Activated CD4-positive, alpha-beta T cell treated with anti-CD3 and anti-CD28 coated beads for 36 hours (primary cell): ENCODE data around the gene THADA. TPM values are rescaled to one million over a fixed set of nuclear protein-coding genes. Genes with fewer than 3 reads are reported as not detected.
"Not testable (repeated sequence)": the region's sequence is repeated elsewhere in the genome, so short reads cannot be mapped to it uniquely, and the experiment has no call there.

Experiments
- ATAC-seq: fragments of 200-7000 bp; cut with Tn5 transposase; one replicate; pipeline ENCODE4 v1.10.0; 2021; ENCODE audit warnings: mild to moderate bottlenecking, moderate library complexity
- CTCF ChIA-PET: fragments of 350-600 bp; sonication (Branson Sonifier 250); formaldehyde crosslinking; loops from one replicate; lab custom pipeline; 2021; ENCODE audit warnings: antibody characterized with exemption; lab: Charles Lee
- POLR2A ChIA-PET: fragments of 350-600 bp; sonication (Branson Sonifier 250); formaldehyde crosslinking; loops from one replicate; lab custom pipeline; 2021; ENCODE audit warnings: antibody characterized with exemption, inconsistent platforms; lab: Charles Lee
- DNase-seq: peaks from one replicate; pipeline ENCODE4 v3.0.0-alpha.2; 2020
- H3K27ac Mint-ChIP-seq: one replicate; pipeline ENCODE4 v1.8.0; 2021; ENCODE audit warnings: mixed read lengths
- H3K27me3 Mint-ChIP-seq: one replicate; pipeline ENCODE4 v1.8.0; 2021; ENCODE audit warnings: mixed read lengths
- H3K36me3 Mint-ChIP-seq: one replicate; pipeline ENCODE4 v1.8.0; 2021; ENCODE audit warnings: low read depth, mixed read lengths
- H3K4me1 Mint-ChIP-seq: one replicate; pipeline ENCODE4 v1.8.0; 2021; ENCODE audit warnings: mixed read lengths
- H3K4me3 Mint-ChIP-seq: one replicate; pipeline ENCODE4 v1.8.0; 2021; ENCODE audit warnings: mild to moderate bottlenecking, moderate library complexity, mixed read lengths
- H3K9me3 Mint-ChIP-seq: one replicate; pipeline ENCODE4 v1.8.0; 2021; ENCODE audit warnings: low read depth, mixed read lengths
- intact Hi-C, 2 experiments: fragments of 100-400 bp; cut with DNase I in 1 of 2; cut with micrococcal nuclease in 1 of 2; formaldehyde crosslinking; loops; one replicate each; pipeline versions ENCODE4 v1.14.2 to v1.15.1; 2022 to 2024; cut with DNase I, micrococcal nuclease
- total RNA-seq, 2 experiments: library from RNA; stranded (reverse); gene quantifications; one replicate each; pipeline ENCODE4 v1.2.3, GENCODE V29; 2021

THADA gene
- total RNA-seq, 2 experiments from 2014 or later: 32.5 to 36.6 TPM

GRCh38 chr2:43386679-43387078 is 209.2 kb downstream of the THADA start:
- ChIA-PET CTCF (interaction anchor here (0.6 to 1.2 kb wide), 3 partner anchors 15 to 567 kb away, joined by 3 to 5 read pairs (median 4); no protein-coding TSS in a partner anchor), POLR2A (interaction anchor here (1.0 kb wide), 2 partner anchors 15 to 40 kb away, joined by 3 to 4 read pairs; no protein-coding TSS in a partner anchor)
- ATAC-seq: not testable (repeated sequence)

GRCh38 chr2:43384143-43384542 is 211.7 kb downstream of the THADA start:
- Mint-ChIP-seq H3K4me3 (no peak overlapping the region), H3K27ac (no peak overlapping the region), H3K4me1 (peaks cover 26% of the 10 kb centered on the region), H3K27me3 (no peaks in the 10 kb centered on the region), H3K36me3 (peaks cover 23% of the 10 kb centered on the region), H3K9me3 (no peaks in the 10 kb centered on the region)
- ATAC-seq (no peak), DNase-seq (no peak)
- POLR2A ChIA-PET: interaction anchor here (1.0 kb wide), 1 partner anchor 244 kb away, joined by 4 read pairs; no protein-coding TSS in a partner anchor
- CTCF ChIA-PET: interaction anchor here (0.7 kb wide), 1 partner anchor 262 kb away, joined by 3 read pairs; no protein-coding TSS in a partner anchor
- intact Hi-C loops: no loop called here

More at GRCh38 chr2:43386679-43387078, 209.2 kb downstream of the THADA start:
- H3K27me3 Mint-ChIP-seq, H3K4me3 Mint-ChIP-seq, H3K36me3 Mint-ChIP-seq, DNase-seq, H3K9me3 Mint-ChIP-seq, H3K27ac Mint-ChIP-seq: not testable (repeated sequence)
- intact Hi-C loops: loop anchor here (1.0 to 5.0 kb wide), 2 partner anchors 40 to 96 kb away; no protein-coding TSS in a partner anchor
- peaks cover 19% of the 10 kb centered on the region for H3K4me1 Mint-ChIP-seq

- intact Hi-C loops: no loop called here
- no peak for DNase-seq
- CTCF ChIA-PET: interaction anchor here (0.7 kb wide), 1 partner anchor 261 kb away, joined by 3 read pairs; no protein-coding TSS in a partner anchor
- H3K27ac Mint-ChIP-seq: no peak overlapping the region
- H3K4me3 Mint-ChIP-seq: no peak overlapping the region
- ATAC-seq: no peak
- POLR2A ChIA-PET: interaction anchor here (1.0 kb wide), 1 partner anchor 244 kb away, joined by 4 read pairs; no protein-coding TSS in a partner anchor
- peaks cover 29% of the 10 kb centered on the region for H3K4me1 Mint-ChIP-seq
- H3K27me3 Mint-ChIP-seq: no peaks in the 10 kb centered on the region
- H3K36me3 Mint-ChIP-seq: peaks cover 28% of the 10 kb centered on the region
- H3K9me3 Mint-ChIP-seq: no peaks in the 10 kb centered on the region
These were observed 212.3 kb downstream of the THADA start for GRCh38 chr2:43383533-43383932.

GRCh38 chr2:43379494-43379893 is 216.3 kb downstream of the THADA start:
- Mint-ChIP-seq H3K4me3 (no peak overlapping the region), H3K36me3 (peaks cover 35% of the 10 kb centered on the region), H3K27me3 (no peaks in the 10 kb centered on the region), H3K9me3 (no peaks in the 10 kb centered on the region), H3K27ac (no peak overlapping the region), H3K4me1 (peaks cover 16% of the 10 kb centered on the region)
- ATAC-seq (no peak), DNase-seq (no peak)
- ChIA-PET CTCF (no interaction called here), POLR2A (no interaction called here)
- intact Hi-C loops: no loop called here

- Mint-ChIP-seq H3K4me1 (peaks cover 10% of the 10 kb centered on the region), H3K4me3 (no peak overlapping the region), H3K9me3 (no peaks in the 10 kb centered on the region), H3K36me3 (peaks cover 32% of the 10 kb centered on the region), H3K27ac (no peak overlapping the region), H3K27me3 (no peaks in the 10 kb centered on the region)
- POLR2A ChIA-PET: no interaction called here
- intact Hi-C loops: no loop called here
- CTCF ChIA-PET: interaction anchor here (1.4 kb wide), 1 partner anchor 107 kb away, joined by 4 read pairs; no protein-coding TSS in a partner anchor
- no peak for DNase-seq
- no peak for ATAC-seq
These were observed 218.5 kb downstream of the THADA start for GRCh38 chr2:43377327-43377726.

- no peak overlapping the region for H3K27ac Mint-ChIP-seq
- ChIA-PET POLR2A (no interaction called here), CTCF (interaction anchor here (1.4 kb wide), 1 partner anchor 107 kb away, joined by 4 read pairs; no protein-coding TSS in a partner anchor)
- no peak for ATAC-seq
- H3K9me3 Mint-ChIP-seq: no peaks in the 10 kb centered on the region
- no peak overlapping the region for H3K4me3 Mint-ChIP-seq
- no peak for DNase-seq
- H3K27me3 Mint-ChIP-seq: no peaks in the 10 kb centered on the region
- peaks cover 10% of the 10 kb centered on the region for H3K4me1 Mint-ChIP-seq
- H3K36me3 Mint-ChIP-seq: peaks cover 30% of the 10 kb centered on the region
- intact Hi-C loops: no loop called here
These were observed 219.2 kb downstream of the THADA start for GRCh38 chr2:43376523-43377198.

- ChIA-PET CTCF (no interaction called here), POLR2A (no interaction called here)
- DNase-seq (no peak), ATAC-seq (no peak)
- H3K27me3 Mint-ChIP-seq: no peaks in the 10 kb centered on the region
- H3K9me3 Mint-ChIP-seq: no peaks in the 10 kb centered on the region
- intact Hi-C loops: no loop called here
- H3K36me3 Mint-ChIP-seq: peaks cover 26% of the 10 kb centered on the region
- no peak overlapping the region for H3K4me3 Mint-ChIP-seq
- peaks cover 10% of the 10 kb centered on the region for H3K4me1 Mint-ChIP-seq
- H3K27ac Mint-ChIP-seq: no peak overlapping the region
These were observed 219.9 kb downstream of the THADA start for GRCh38 chr2:43375746-43376522.

- intact Hi-C loops: no loop called here
- peaks cover 2% of the 10 kb centered on the region for H3K4me1 Mint-ChIP-seq
- POLR2A ChIA-PET: no interaction called here
- no peak overlapping the region for H3K4me3 Mint-ChIP-seq
- no peak overlapping the region for H3K27ac Mint-ChIP-seq
- no peaks in the 10 kb centered on the region for H3K27me3 Mint-ChIP-seq
- ATAC-seq (no peak), DNase-seq (no peak)
- CTCF ChIA-PET: no interaction called here
- H3K9me3 Mint-ChIP-seq: no peaks in the 10 kb centered on the region
- peaks cover 8% of the 10 kb centered on the region for H3K36me3 Mint-ChIP-seq
These were observed 223.3 kb downstream of the THADA start for GRCh38 chr2:43372416-43373081.

- intact Hi-C loops: no loop called here
- H3K27ac Mint-ChIP-seq: no peak overlapping the region
- H3K9me3 Mint-ChIP-seq: no peaks in the 10 kb centered on the region
- ChIA-PET POLR2A (no interaction called here), CTCF (interaction anchor here (0.6 to 0.9 kb wide), 2 partner anchors 12 to 417 kb away, joined by 3 read pairs; no protein-coding TSS in a partner anchor)
- ATAC-seq (no peak), DNase-seq (no peak)
- H3K36me3 Mint-ChIP-seq: peaks cover 7% of the 10 kb centered on the region
- no peak overlapping the region for H3K4me3 Mint-ChIP-seq
- H3K4me1 Mint-ChIP-seq: peaks cover 2% of the 10 kb centered on the region
- H3K27me3 Mint-ChIP-seq: no peaks in the 10 kb centered on the region
These were observed 225.1 kb downstream of the THADA start for GRCh38 chr2:43370705-43371104.

GRCh38 chr2:43370146-43370545 is 225.7 kb downstream of the THADA start:
- Mint-ChIP-seq H3K27me3 (no peaks in the 10 kb centered on the region), H3K36me3 (peaks cover 7% of the 10 kb centered on the region), H3K4me3 (no peak overlapping the region), H3K4me1 (peaks cover 2% of the 10 kb centered on the region), H3K27ac (no peak overlapping the region), H3K9me3 (no peaks in the 10 kb centered on the region)
- DNase-seq (no peak), ATAC-seq (no peak)
- intact Hi-C loops: no loop called here
- CTCF ChIA-PET: interaction anchor here (0.6 kb wide), 1 partner anchor 418 kb away, joined by 3 read pairs; no protein-coding TSS in a partner anchor
- POLR2A ChIA-PET: no interaction called here
